ENCODE data around the gene AADACL2.
"Not testable (repeated sequence)": the region's sequence is repeated elsewhere in the genome, so short reads cannot be mapped to it uniquely, and the experiment has no call there.

Gene AADACL2

GRCh38 chr3:151733613-151734012, at the start of gene AADACL2:
TSS of gene AADACL2 (plus strand) at chr3:151733927. CDS start at chr3:151734036, 109 bp downstream.
- no peak for DNase-seq

DNA sequence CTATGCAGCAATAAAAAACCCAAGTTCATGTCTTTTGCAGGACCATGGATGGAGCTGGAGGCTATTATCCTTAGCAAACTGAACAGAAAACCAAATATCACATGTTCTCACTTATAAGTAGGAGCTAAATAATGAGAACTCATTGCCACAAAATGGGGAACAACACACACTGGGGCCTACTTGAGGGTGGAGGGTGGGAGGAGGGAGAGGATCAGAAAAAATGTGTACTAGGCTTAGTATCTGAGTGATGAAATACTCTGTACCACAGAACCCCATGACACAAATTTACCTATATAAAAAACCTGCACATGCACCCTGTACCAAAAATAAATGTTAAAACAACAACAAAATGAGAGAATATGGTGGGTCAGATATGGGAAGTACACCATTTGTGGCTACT, 49.6 kb upstream of the AADACL2 start:
- no peak for DNase-seq

DNA sequence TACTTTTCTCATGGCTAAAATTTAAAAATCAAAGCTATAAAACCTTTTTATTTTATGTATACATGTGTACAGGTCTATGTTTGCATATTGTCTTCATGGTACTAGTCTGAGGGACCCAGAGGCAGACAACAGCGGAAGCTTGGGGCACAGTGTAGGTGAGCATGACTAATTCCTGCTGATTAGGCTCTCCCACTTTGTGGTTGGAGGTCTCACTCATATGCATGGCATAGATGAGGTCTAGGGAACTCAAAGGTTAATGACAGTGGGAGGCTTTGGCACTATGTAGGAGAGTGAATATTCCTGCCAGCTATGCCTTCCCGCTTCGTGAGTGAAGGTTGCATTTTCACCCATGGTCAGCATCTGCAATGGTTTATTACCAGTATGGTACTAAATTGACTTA, 47.5 kb upstream of the AADACL2 start:
- no peak for DNase-seq

DNA sequence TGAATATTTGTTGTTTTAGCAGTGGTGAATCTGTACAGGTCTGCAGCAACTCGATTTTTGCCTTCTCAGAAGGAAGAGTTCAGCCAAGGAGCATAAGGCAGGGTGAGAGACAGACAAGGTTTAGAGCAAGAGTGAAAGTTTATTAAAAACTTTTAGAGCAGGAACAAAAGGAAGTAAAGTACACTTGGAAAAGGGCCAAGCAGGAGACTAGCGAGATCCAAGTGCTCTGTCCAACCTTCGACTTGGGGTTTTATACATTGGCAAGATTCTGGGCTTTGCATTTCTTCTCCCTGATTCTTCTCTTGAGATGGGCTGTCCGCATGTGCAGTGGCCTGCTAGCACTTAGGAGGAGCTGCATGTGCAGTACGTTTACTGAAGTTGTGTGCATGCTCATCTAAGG, 46.7 kb upstream of the AADACL2 start:
- DNase-seq = no peak

GRCh38 chr3:151688571-151688970, 45.2 kb upstream of the AADACL2 start:
- DNase-seq = no peak

DNA sequence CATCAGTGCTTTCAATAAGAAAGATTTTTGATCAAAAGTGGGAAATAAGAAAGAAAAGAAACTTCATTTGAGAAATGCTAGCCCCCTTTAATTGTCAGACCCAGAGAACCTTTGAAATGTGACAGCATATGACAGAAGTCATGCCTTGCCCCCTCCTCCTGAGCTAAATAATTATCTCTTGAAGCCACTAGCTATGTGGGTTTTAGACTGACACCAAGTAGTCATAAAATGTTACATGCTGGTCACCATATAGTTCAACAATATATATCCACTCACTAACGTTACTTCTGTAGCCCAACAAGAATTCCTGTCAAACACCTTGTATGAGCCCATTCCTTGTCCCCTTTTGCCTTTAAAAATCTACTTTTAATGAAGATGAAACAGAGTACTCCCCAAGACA, 43.1 kb upstream of the AADACL2 start:
- no peak for DNase-seq

DNA sequence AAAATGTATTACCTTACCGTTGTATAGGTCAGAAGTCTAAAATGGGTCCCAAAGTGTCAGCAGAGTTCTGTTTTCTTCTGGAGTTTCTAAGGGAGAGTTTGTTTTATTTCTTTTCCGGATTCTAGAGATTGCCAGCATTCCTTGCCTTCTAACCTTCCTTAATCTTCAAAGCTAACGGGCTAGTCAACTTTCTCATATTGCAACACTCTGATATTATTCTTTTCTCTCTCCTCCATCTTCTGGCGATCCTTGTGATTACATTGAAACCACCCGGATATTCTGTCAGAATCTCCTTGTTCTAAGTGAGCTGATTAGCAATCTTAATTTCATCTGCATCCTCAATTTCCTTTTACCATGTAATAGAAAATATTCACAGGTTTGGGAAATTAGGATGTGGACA, 36.2 kb upstream of the AADACL2 start:
- no peak for DNase-seq

GRCh38 chr3:151707216-151707615, 26.5 kb upstream of the AADACL2 start:
- no peak for DNase-seq

DNA sequence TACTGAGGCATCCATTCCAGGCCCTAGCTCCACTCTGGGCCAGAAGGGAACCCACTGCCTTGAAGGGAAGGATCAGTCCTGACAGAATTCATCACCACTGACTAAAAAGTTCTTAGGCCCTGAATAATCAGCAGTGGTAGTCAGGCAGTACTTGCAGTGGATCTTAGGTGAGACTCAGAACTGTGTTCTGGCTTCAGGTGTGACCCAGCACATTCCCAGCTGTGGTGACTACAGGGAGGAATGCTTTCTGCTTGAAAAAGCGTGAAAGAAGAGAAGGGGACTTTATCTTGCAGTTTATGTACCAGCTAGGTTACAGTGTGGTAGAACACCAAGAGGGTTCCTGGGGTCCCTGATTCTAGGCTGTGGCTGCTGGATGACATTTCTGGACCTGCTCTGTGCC, 24.9 kb upstream of the AADACL2 start:
- DNase-seq = no peak

- DNase-seq = no peak
Measured at GRCh38 chr3:151709847-151710246, 23.9 kb upstream of the AADACL2 start.

DNA sequence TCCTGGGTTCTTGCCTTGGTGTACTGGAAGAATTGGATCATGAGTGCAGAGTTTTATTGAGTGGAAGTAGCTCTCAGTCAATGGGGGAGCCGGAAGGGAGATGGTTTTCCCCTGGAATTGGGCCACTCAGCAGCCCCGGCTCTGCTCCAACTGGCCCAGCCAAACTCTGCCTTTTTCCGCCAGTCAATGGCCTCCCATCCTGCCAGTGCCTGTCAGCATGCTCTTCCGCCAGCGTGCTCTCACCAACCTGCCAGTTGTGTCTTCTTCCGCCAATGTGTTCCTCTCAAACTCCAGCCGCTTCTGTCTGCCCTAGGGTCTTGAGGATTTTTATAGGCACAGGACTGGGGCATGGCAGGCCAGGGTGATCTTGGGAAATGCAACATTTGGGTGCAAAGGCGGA, 12.4 kb upstream of the AADACL2 start:
- no peak for DNase-seq

DNA sequence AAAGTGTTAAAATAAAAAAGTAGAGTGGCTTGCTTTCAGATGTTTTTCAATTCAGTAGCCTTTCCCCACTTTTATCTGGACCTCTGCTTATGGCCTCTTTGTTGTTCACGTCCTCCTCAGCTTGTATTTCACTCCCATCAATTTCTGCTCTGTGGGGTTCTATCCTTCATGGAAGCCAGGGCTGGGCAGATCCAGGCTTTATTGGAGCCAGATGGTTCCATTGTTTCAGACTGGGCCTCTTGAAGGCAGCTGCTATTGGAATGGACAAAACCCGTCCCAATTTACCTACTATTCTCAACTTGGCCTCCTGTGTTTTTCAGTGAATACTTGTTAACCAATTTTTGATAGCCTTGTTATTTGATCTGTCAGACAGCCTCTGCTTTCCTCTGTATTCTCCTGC, 10.9 kb upstream of the AADACL2 start:
- DNase-seq = no peak

DNA sequence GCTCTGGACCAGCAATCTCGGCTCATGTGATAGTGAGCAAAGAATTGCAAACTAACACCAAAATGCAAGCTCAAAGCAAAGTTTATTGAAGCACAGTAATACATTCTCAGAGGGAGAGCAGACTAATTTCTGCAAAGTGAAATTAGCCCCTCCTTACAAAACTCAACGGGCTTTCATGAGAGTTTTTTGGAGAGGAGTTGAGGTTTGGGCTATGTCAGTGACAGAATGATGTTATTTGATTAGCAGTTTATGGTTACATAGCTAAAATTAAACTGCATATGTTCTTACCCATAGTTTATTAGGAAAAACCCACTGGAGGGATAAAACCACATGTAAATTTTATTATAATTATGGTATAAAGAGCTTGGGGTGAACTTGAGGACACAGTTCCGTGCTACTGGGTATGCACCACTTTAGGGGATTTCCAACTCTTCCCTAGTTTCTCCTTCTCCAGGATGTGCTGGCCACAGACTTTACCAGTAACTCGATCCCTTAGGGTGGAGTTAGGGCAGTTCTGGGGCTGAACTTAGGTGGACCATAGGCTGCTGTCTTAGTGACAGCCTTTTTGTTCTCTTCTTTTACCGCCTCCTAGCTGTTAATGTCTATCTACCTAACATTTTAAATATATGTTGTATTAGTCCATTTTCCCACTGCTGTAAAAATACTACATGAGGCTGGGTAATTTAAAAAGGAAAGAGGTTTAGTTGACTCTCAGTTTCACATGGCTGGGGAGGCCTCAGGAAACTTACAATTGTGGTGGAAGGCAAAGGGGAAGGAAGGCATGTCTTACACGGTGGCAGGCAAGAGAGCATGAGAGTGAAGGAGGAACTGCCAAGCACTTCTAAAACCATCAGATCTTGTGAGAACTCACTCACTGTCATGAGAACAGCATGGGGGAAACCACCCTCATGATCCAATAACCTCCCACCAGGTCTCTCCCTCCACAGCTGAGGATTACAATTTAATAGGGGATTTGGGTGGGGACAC, 8.9 kb upstream of the AADACL2 start:
- no peak for DNase-seq

- no peak for DNase-seq
Measured at GRCh38 chr3:151726016-151726415, 7.7 kb upstream of the AADACL2 start.

DNA sequence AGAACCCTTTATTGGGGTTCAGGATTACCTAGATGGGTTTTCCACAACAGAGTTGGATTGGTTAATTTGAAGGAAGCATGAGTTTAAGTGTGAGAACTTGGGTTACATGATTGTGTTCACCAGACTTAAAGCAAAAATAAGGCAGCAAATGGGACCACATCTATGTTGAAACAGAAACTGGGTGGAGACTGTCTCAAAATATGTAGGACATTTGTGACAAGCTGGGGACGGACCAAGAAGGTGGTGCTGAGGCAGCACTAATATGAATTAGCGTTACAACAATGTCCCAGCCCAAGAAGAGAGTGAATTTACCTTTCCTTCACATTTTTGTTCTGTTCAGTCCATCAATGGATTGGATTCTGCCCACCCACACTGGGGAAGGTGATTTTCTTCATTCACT, 866 bp upstream of the AADACL2 start:
- DNase-seq = no peak

DNA sequence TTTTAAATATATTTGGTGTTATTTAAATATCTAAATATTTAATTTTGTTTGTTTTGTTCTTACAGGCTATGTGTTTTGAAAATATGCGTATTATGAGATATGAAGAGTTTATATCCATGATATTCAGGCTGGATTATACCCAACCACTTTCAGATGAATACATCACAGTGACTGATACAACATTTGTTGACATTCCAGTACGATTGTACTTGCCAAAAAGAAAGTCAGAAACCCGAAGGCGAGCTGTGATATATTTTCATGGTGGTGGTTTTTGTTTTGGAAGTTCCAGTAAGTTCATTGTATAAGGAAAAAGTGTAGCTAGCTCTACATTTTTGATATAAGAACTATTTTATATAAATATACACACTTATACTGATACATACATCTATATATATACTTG, 6.9 kb downstream of the AADACL2 start:
- no peak for DNase-seq

DNA sequence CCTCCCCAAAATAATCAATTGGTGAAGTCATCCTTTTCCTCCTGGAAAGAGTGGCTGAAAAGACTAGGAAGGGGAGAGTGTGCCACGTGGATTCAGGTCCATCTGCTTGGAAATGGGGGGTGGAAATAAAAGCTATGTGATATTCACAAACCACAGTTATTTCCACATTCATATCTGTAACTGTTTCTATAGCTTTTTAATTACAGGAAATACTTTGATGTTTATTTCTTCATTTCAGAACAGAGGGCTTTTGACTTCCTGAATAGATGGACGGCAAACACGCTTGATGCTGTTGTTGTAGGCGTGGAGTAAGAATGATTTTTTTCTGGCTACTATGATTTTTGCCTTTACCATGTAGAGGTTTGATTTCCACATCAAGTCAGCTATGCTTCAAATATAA, 10.1 kb downstream of the AADACL2 start:
- no peak for DNase-seq

GRCh38 chr3:151750181-151750580, 16.5 kb downstream of the AADACL2 start:
- no peak for DNase-seq

GRCh38 chr3:151750678-151751077, 17.0 kb downstream of the AADACL2 start:
- DNase-seq = no peak

- DNase-seq = no peak
Measured at GRCh38 chr3:151751161-151751560, 17.4 kb downstream of the AADACL2 start.

GRCh38 chr3:151753846-151754245, 20.1 kb downstream of the AADACL2 start:
- no peak for DNase-seq

GRCh38 chr3:151761581-151761980, 27.9 kb downstream of the AADACL2 start:
- no peak for DNase-seq

DNA sequence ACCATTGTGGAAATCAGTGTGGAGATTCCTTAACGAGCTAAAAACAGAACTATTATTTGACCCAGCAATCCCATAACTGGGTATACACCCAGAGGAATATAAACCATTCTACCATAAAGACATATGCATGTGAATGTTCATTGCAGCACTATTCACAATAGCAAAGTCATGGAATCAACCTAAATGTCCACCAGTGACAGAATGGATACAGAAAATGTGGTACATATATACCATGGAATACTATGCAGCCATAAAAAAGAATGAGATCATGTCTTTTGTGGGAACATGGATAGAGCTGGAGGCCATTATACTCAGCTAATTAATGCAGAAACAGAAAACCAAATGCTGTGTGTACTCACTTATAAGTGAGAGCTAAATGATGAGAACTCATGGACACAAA, 31.0 kb downstream of the AADACL2 start:
- DNase-seq = not testable (repeated sequence)

All from nucleus accumbens (tissue), 56 donors.